Uterus (tissue), 4 donors: Measurements from ENCODE around the gene CDKN2AIP. TPM values are rescaled to one million over a fixed set of nuclear protein-coding genes. Genes with fewer than 3 reads are reported as not detected.
"Not testable (repeated sequence)": the region's sequence is repeated elsewhere in the genome, so short reads cannot be mapped to it uniquely, and the experiment has no call there.

Source experiments
- DNase-seq, 2 donors: peaks; one replicate each; pipeline ENCODE4 v3.0.0-alpha.2; 2019 to 2020
- H3K27ac ChIP-seq, 2 donors: fragments of 200-600 bp; sonication (generic); 1 replicate in 1 of 2; 2 replicates in 1 of 2; pipeline ENCODE4 v1.5.1; 2016 to 2018
- H3K27me3 ChIP-seq, 2 donors: fragments of 200-600 bp; sonication (generic); one replicate each; pipeline ENCODE4 v1.5.1; 2018 to 2019; ENCODE audit warnings: control low read depth in 1 of 2
- H3K36me3 ChIP-seq, 2 donors: fragments of 200-600 bp; sonication (generic); one replicate each; pipeline ENCODE4 v1.5.1; 2019; ENCODE audit warnings: control low read depth in 1 of 2
- H3K4me1 ChIP-seq, 2 donors: fragments of 200-600 bp; sonication (generic); one replicate each; pipeline ENCODE4 v1.5.1; 2018 to 2019; ENCODE audit warnings: control low read depth in 1 of 2
- H3K4me3 ChIP-seq, 2 donors: fragments of 200-600 bp; sonication (generic); 1 replicate in 1 of 2; 2 replicates in 1 of 2; pipeline ENCODE4 v1.5.1; 2018 to 2019; ENCODE audit warnings: mild to moderate bottlenecking in 1 of 2
- H3K9me3 ChIP-seq, 2 donors: fragments of 200-600 bp; sonication (generic); one replicate each; pipeline ENCODE4 v1.5.1; 2019; ENCODE audit warnings: control low read depth in 1 of 2
- CTCF ChIP-seq, 4 experiments: fragments of 200-600 bp in 2 of 4; fragments of 450-650 bp in 2 of 4; sonication (generic) in 2 of 4; IDR thresholded peaks; one replicate each; pipeline ENCODE4 v1.5.1; 2016 to 2019; ENCODE audit warnings: antibody characterized with exemption in 4 of 4, mild to moderate bottlenecking in 2 of 4, moderate library complexity in 1 of 4
- POLR2A ChIP-seq, 2 donors: fragments of 450-650 bp; IDR thresholded peaks; one replicate each; pipeline ENCODE4 v1.6.1; 2016; ENCODE audit warnings: antibody characterized with exemption in 2 of 2, mild to moderate bottlenecking in 1 of 2, moderate library complexity in 1 of 2
- intact Hi-C: fragments of 100-400 bp; cut with DNase I; formaldehyde crosslinking; loops from one replicate; pipeline ENCODE4 v1.15.1; 2023; ENCODE audit warnings: low total_unique reads
- total RNA-seq, 4 donors: library from RNA; depleted of rRNA in 3 of 4; stranded (reverse); fragments of >200 nt in 3 of 4; gene quantifications; one replicate each; pipeline versions ENCODE4 v1.1.0 to v1.2.4, GENCODE V29; 2014 to 2023
- donor health status: DM: yes; HTN: yes; CAD: no.

CDKN2AIP gene
- total RNA-seq, 4 donors from 2014 or later = 18.5 to 37.1 (median 23.9) TPM

GRCh38 chr4:183426507-183426906, 17.9 kb upstream of the CDKN2AIP start:
- H3K4me1 ChIP-seq = no peaks in the 10 kb centered on the region
- no peaks in the 10 kb centered on the region for H3K27me3 ChIP-seq
- no peak overlapping the region for H3K27ac ChIP-seq
- no peaks in the 10 kb centered on the region for H3K9me3 ChIP-seq
- intact Hi-C loops = no loop called here
- DNase-seq = no peak
- no peak overlapping the region for H3K4me3 ChIP-seq
- no peak for TF ChIP-seq CTCF (IDR thresholded peaks at IDR 0.05)
- TF ChIP-seq POLR2A (IDR thresholded peaks at IDR 0.05) = no peak
- no peaks in the 10 kb centered on the region for H3K36me3 ChIP-seq

GRCh38 chr4:183429489-183429888, 14.9 kb upstream of the CDKN2AIP start:
- Histone ChIP-seq H3K9me3 (no peaks in the 10 kb centered on the region), H3K4me3 (no peak overlapping the region), H3K27me3 (no peaks in the 10 kb centered on the region), H3K4me1 (no peaks in the 10 kb centered on the region), H3K36me3 (no peaks in the 10 kb centered on the region), H3K27ac (no peak overlapping the region)
- TF ChIP-seq CTCF (IDR thresholded peaks at IDR 0.05) = no peak
- no peak for TF ChIP-seq POLR2A (IDR thresholded peaks at IDR 0.05)
- DNase-seq = no peak
- intact Hi-C loops = no loop called here

- H3K27me3 ChIP-seq = no peaks in the 10 kb centered on the region
- no peaks in the 10 kb centered on the region for H3K4me1 ChIP-seq
- H3K9me3 ChIP-seq = no peaks in the 10 kb centered on the region
- TF ChIP-seq POLR2A (IDR thresholded peaks at IDR 0.05) = no peak
- no peak overlapping the region for H3K4me3 ChIP-seq
- intact Hi-C loops = no loop called here
- H3K36me3 ChIP-seq = no peaks in the 10 kb centered on the region
- peak overlapping the region; percentile 8 to 58 for H3K27ac ChIP-seq
- DNase-seq = peak in 1 of 2 donors; percentile 28
Observed at GRCh38 chr4:183430317-183430993, 14.0 kb upstream of the CDKN2AIP start.

- no peaks in the 10 kb centered on the region for H3K4me1 ChIP-seq
- DNase-seq = no peak
- H3K27me3 ChIP-seq = no peaks in the 10 kb centered on the region
- peak overlapping the region in 1 of 2 donors; percentile 58 for H3K27ac ChIP-seq
- intact Hi-C loops = no loop called here
- no peak for TF ChIP-seq POLR2A (IDR thresholded peaks at IDR 0.05)
- TF ChIP-seq CTCF (IDR thresholded peaks at IDR 0.05) = no peak
- no peak overlapping the region for H3K4me3 ChIP-seq
- H3K36me3 ChIP-seq = no peaks in the 10 kb centered on the region
- no peaks in the 10 kb centered on the region for H3K9me3 ChIP-seq
Observed at GRCh38 chr4:183430994-183431347, 13.5 kb upstream of the CDKN2AIP start.

- H3K27me3 ChIP-seq = no peaks in the 10 kb centered on the region
- no peak overlapping the region for H3K27ac ChIP-seq
- H3K4me3 ChIP-seq = no peak overlapping the region
- H3K9me3 ChIP-seq = no peaks in the 10 kb centered on the region
- DNase-seq = no peak
- no peaks in the 10 kb centered on the region for H3K36me3 ChIP-seq
- TF ChIP-seq CTCF (IDR thresholded peaks at IDR 0.05) = no peak
- H3K4me1 ChIP-seq = no peaks in the 10 kb centered on the region
- intact Hi-C loops = no loop called here
Observed at GRCh38 chr4:183431614-183432013, 12.8 kb upstream of the CDKN2AIP start.

- H3K4me1 ChIP-seq, H3K36me3 ChIP-seq, H3K9me3 ChIP-seq, H3K27me3 ChIP-seq, intact Hi-C loops, H3K4me3 ChIP-seq, H3K27ac ChIP-seq, DNase-seq: not testable (repeated sequence)
Observed at GRCh38 chr4:183433183-183433582, 11.3 kb upstream of the CDKN2AIP start.
